Skeletal muscle satellite cell (primary cell): ENCODE measurements around the gene ISCA1.

Experiments used
- H3K27me3 ChIP-seq: 2 replicates; pipeline ENCODE4 v1.7.0; 2013; ENCODE audit warnings: low read length; ENCODE audit not compliant: control insufficient read depth, insufficient read depth
- H3K36me3 ChIP-seq: 2 replicates; pipeline ENCODE4 v1.7.0; 2013; ENCODE audit warnings: mild to moderate bottlenecking, control low read depth, low read length; ENCODE audit not compliant: insufficient read depth
- H3K4me1 ChIP-seq: 2 replicates; pipeline ENCODE4 v1.7.0; 2013; ENCODE audit warnings: low read length; ENCODE audit not compliant: control insufficient read depth, insufficient read depth
- H3K4me2 ChIP-seq: 2 replicates; pipeline ENCODE4 v1.7.0; 2013; ENCODE audit warnings: mild to moderate bottlenecking, low read length
- H3K4me3 ChIP-seq: 2 replicates; pipeline ENCODE4 v1.7.0; 2013; ENCODE audit warnings: low read length
- H3K9ac ChIP-seq: 2 replicates; pipeline ENCODE4 v1.7.0; 2013; ENCODE audit warnings: mild to moderate bottlenecking, low read depth, low read length, moderate library complexity
- H3K9me3 ChIP-seq: replicated peaks from 2 replicates; pipeline ENCODE4 v1.7.0; 2013; ENCODE audit warnings: mild to moderate bottlenecking, control low read depth, low read length

ISCA1 gene

GRCh38 chr9:86282979-86283535 lies 719 bp upstream of the ISCA1 start:
- H3K36me3 ChIP-seq: peaks cover 28% of the 10 kb centered on the region
- H3K4me3 ChIP-seq: peak overlapping the region; percentile 82
- peak overlapping the region; percentile 92 for H3K4me2 ChIP-seq
- H3K27me3 ChIP-seq: no peaks in the 10 kb centered on the region
- peaks cover 16% of the 10 kb centered on the region for H3K4me1 ChIP-seq
- no peaks in the 10 kb centered on the region for H3K9me3 ChIP-seq
- peak overlapping the region; percentile 97 for H3K9ac ChIP-seq

GRCh38 chr9:86281593-86282076 lies 703 bp downstream of the ISCA1 start:
- H3K4me1 ChIP-seq: peaks cover 16% of the 10 kb centered on the region

GRCh38 chr9:86280580-86280979 lies 1.8 kb downstream of the ISCA1 start:
- Histone ChIP-seq H3K4me1 (peaks cover 16% of the 10 kb centered on the region), H3K9me3 (no peaks in the 10 kb centered on the region), H3K9ac (peak overlapping the region; percentile 97), H3K36me3 (peaks cover 13% of the 10 kb centered on the region), H3K4me2 (peak overlapping the region; percentile 92), H3K4me3 (peak overlapping the region; percentile 82), H3K27me3 (no peaks in the 10 kb centered on the region)

More at GRCh38 chr9:86281593-86282076, 703 bp downstream of the ISCA1 start:
- Histone ChIP-seq H3K36me3 (peaks cover 19% of the 10 kb centered on the region), H3K4me3 (peak overlapping the region; percentile 82), H3K4me2 (peak overlapping the region; percentile 92), H3K9ac (peak overlapping the region; percentile 97), H3K9me3 (no peaks in the 10 kb centered on the region), H3K27me3 (no peaks in the 10 kb centered on the region)

- H3K4me1 ChIP-seq: peaks cover 16% of the 10 kb centered on the region
- H3K9me3 ChIP-seq: no peaks in the 10 kb centered on the region
- no peak overlapping the region for H3K4me3 ChIP-seq
- no peak overlapping the region for H3K9ac ChIP-seq
- no peak overlapping the region for H3K4me2 ChIP-seq
- no peaks in the 10 kb centered on the region for H3K27me3 ChIP-seq
- peaks cover 11% of the 10 kb centered on the region for H3K36me3 ChIP-seq
Observed at GRCh38 chr9:86279839-86280238, 2.5 kb downstream of the ISCA1 start.

GRCh38 chr9:86277072-86277471 lies 5.3 kb downstream of the ISCA1 start:
- Histone ChIP-seq H3K4me2 (no peak overlapping the region), H3K4me3 (no peak overlapping the region), H3K9ac (no peak overlapping the region), H3K9me3 (no peaks in the 10 kb centered on the region), H3K36me3 (peaks cover 24% of the 10 kb centered on the region), H3K4me1 (peaks cover 11% of the 10 kb centered on the region), H3K27me3 (no peaks in the 10 kb centered on the region)

- H3K4me1 ChIP-seq: peaks cover 8% of the 10 kb centered on the region
- no peaks in the 10 kb centered on the region for H3K9me3 ChIP-seq
- H3K36me3 ChIP-seq: peaks cover 35% of the 10 kb centered on the region
- H3K27me3 ChIP-seq: no peaks in the 10 kb centered on the region
- no peak overlapping the region for H3K4me3 ChIP-seq
- no peak overlapping the region for H3K9ac ChIP-seq
- no peak overlapping the region for H3K4me2 ChIP-seq
Observed at GRCh38 chr9:86275962-86276361, 6.4 kb downstream of the ISCA1 start.

GRCh38 chr9:86274821-86275643 lies 7.3 kb downstream of the ISCA1 start:
- Histone ChIP-seq H3K4me2 (no peak overlapping the region), H3K4me1 (peaks cover 4% of the 10 kb centered on the region), H3K36me3 (peaks cover 34% of the 10 kb centered on the region), H3K9me3 (no peaks in the 10 kb centered on the region), H3K27me3 (no peaks in the 10 kb centered on the region), H3K4me3 (no peak overlapping the region), H3K9ac (no peak overlapping the region)

GRCh38 chr9:86272221-86272620 lies 10.1 kb downstream of the ISCA1 start:
- no peak overlapping the region for H3K9ac ChIP-seq
- no peaks in the 10 kb centered on the region for H3K4me1 ChIP-seq
- peaks cover 28% of the 10 kb centered on the region for H3K36me3 ChIP-seq
- no peak overlapping the region for H3K4me2 ChIP-seq
- H3K4me3 ChIP-seq: no peak overlapping the region
- H3K27me3 ChIP-seq: no peaks in the 10 kb centered on the region
- no peaks in the 10 kb centered on the region for H3K9me3 ChIP-seq

GRCh38 chr9:86263876-86264275 lies 18.5 kb downstream of the ISCA1 start:
- Histone ChIP-seq H3K4me2 (no peak overlapping the region), H3K9me3 (no peaks in the 10 kb centered on the region), H3K4me3 (no peak overlapping the region), H3K4me1 (no peaks in the 10 kb centered on the region), H3K36me3 (peaks cover 17% of the 10 kb centered on the region), H3K27me3 (no peaks in the 10 kb centered on the region), H3K9ac (no peak overlapping the region)

GRCh38 chr9:86262492-86262891 lies 19.8 kb downstream of the ISCA1 start:
- H3K9me3 ChIP-seq: no peaks in the 10 kb centered on the region
- H3K4me3 ChIP-seq: no peak overlapping the region
- H3K4me1 ChIP-seq: no peaks in the 10 kb centered on the region
- no peak overlapping the region for H3K9ac ChIP-seq
- no peak overlapping the region for H3K4me2 ChIP-seq
- H3K27me3 ChIP-seq: no peaks in the 10 kb centered on the region
- peaks cover 17% of the 10 kb centered on the region for H3K36me3 ChIP-seq

GRCh38 chr9:86259557-86259956 lies 22.8 kb downstream of the ISCA1 start, which contains the start of gene C9orf153:
C9orf153 (minus strand) TSS chr9:86259657; CDS start chr9:86229603, 30,054 bp downstream.
- Histone ChIP-seq H3K9me3 (no peaks in the 10 kb centered on the region), H3K27me3 (no peaks in the 10 kb centered on the region), H3K36me3 (peaks cover 17% of the 10 kb centered on the region), H3K4me1 (no peaks in the 10 kb centered on the region), H3K4me2 (no peak within 1 kb of the TSS), H3K9ac (no peak within 1 kb of the TSS), H3K4me3 (no peak within 1 kb of the TSS)
